Measurements from ENCODE around the gene OPCML.

DNA sequence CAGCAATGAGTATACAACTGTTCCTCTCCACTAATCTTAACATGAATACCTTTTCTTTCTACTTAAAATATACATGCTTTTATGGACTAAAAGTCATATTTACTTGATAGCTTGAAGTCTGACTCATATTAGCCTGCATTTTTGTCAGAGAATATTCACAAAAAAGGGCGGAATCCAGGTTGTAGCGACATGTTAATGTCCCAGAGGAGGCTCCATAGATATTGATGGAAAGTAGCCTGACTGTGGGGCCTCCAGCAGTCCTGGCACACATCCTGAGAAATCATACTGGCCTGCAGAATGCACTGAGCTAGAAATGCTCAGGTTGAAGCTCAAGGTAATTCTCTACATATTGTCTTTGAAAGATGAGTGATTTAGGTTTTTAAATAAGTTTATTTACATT, 1110.7 kb downstream of the OPCML start:
- TF ChIP-seq, protein P1, sequence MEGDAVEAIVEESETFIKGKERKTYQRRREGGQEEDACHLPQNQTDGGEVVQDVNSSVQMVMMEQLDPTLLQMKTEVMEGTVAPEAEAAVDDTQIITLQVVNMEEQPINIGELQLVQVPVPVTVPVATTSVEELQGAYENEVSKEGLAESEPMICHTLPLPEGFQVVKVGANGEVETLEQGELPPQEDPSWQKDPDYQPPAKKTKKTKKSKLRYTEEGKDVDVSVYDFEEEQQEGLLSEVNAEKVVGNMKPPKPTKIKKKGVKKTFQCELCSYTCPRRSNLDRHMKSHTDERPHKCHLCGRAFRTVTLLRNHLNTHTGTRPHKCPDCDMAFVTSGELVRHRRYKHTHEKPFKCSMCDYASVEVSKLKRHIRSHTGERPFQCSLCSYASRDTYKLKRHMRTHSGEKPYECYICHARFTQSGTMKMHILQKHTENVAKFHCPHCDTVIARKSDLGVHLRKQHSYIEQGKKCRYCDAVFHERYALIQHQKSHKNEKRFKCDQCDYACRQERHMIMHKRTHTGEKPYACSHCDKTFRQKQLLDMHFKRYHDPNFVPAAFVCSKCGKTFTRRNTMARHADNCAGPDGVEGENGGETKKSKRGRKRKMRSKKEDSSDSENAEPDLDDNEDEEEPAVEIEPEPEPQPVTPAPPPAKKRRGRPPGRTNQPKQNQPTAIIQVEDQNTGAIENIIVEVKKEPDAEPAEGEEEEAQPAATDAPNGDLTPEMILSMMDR (IDR thresholded peaks at IDR 0.05; ENCODE audit: low read depth, low read length, poor library complexity, severe bottlenecking) = no peak
- no peak for TF ChIP-seq EZH2phosphoT487 (IDR thresholded peaks at IDR 0.05; ENCODE audit: borderline replicate concordance, low read length)

Data from DOHH2 (cell line).